HG03108 (cell line): ENCODE measurements around the gene GRK1.
"Not testable (repeated sequence)": the region's sequence is repeated elsewhere in the genome, so short reads cannot be mapped to it uniquely, and the experiment has no call there.

Source experiments
- ATAC-seq: cut with Tn5 transposase; IDR thresholded peaks from one replicate; pipeline ENCODE4 v1.9.1; 2021; ENCODE audit warnings: moderate library complexity; ENCODE audit not compliant: unreplicated experiment

The GRK1 gene

GRCh38 chr13:113725329-113726105, 58.5 kb downstream of the GRK1 start:
- not testable (repeated sequence) for ATAC-seq

GRCh38 chr13:113726106-113726821, 59.2 kb downstream of the GRK1 start:
- not testable (repeated sequence) for ATAC-seq

- no peak for ATAC-seq
These were observed 60.0 kb downstream of the GRK1 start for GRCh38 chr13:113726961-113727411.

DNA sequence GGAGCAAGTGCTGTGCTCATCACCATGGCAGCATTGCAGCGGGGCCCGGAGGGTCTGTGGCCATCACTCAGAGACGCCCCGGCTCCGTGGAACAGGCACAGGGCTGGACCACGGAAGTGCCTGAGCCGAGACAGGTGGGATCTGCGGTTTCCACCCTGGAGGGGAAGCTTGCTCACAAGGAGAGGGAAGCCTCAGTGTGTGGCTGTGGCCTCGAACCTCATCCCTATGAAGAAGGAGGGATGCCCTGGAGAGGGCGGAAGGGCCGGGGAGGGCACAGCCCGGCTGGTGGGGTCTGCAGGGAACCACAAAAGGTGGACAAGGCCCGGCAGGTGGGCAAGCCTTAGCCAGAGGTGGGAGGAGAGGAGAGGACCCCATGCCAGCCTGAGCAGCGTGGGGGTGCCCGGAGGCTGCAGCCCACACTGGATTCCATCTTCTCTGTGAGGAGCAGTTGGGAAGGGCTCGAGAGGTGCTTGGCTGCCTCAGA, 61.6 kb downstream of the GRK1 start:
- ATAC-seq = no peak

- ATAC-seq = no peak
These were observed 62.4 kb downstream of the GRK1 start for GRCh38 chr13:113729187-113730019.

DNA sequence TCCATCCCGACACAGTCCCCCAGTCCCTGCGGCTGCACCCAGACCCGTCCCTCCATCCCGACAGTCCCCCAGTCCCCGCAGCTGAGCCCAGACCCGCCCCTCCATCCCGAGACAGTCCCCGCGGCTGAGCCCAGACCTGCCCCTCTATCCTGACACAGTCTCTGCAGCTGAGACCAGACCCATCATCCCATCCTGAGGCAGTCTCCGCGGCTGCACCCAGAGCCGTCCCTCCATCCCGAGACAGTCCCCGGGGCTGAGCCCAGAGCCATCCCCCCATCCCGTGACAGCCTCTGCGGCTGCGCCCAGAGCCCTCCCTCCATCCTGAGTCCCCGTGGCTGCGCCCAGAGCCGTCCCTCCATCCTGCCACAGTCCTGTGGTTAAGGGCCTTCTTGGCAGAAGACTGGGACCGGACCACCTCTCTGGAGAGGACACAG, 63.3 kb downstream of the GRK1 start:
- ATAC-seq = no peak

DNA sequence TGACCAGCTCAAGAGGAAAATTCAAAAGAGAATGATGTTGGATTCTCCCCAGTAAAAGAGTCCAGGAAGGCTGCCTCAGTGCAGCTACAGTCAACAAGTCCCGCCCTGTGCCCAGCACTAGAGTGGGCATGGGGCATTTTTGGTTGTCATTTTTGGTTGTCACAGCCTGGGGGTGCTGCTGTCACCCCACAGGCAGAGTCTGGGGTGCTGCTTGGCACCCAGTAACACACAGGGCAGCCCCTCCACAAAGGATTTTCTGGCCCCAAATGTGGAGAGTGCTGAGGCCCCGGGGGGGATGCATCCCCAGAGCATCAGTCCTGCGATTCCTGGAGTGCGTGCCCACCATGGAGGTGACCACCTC, 63.8 kb downstream of the GRK1 start:
- no peak for ATAC-seq

GRCh38 chr13:113731192-113732175, 64.5 kb downstream of the GRK1 start:
- ATAC-seq = no peak

GRCh38 chr13:113732176-113732960, 65.3 kb downstream of the GRK1 start:
- no peak for ATAC-seq

DNA sequence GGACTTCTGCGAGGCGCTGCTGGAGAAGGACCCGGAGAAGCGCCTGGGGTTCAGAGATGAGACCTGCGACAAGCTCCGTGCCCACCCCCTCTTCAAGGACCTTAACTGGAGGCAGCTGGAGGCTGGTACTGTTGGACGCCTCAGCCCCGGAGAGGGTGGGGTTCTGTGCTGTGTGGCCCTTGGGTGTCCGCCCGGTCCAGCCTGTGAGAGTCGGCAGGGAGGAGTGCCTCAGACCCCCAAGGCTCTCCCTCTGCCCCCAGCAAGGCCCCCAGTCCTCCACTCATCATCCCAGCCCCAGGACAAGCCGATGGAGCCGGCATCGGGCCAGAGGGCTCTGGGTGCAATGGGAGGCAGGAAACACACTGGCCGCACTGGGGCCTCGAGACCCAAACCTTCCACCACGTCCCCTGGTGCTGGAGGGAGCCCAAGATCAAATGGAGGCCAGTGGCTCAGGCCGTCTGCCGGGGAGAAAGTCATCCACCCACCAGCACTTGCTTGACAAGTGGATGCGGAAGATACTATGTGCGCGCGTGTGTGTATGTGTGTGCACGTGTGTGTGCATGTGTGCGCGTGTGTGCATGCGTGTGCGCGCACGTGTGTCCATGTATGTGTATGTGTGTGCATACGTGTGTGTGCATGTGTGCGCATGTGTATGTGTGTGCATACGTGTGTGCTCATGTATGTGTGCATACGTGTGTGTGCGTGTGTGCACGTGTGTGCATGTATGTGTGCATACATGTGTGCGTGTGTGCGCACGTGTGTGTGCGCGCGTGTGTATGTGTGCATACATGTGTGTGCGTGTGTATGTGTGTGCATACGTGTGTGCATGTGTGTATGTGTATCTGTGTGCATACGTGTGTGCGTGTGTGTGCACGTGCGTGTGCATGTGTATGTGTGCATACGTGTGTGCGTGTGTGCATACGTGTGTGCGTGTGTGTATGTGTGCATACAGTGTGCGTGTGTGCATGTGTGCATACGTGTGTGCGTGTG, 66.2 kb downstream of the GRK1 start:
- ATAC-seq = no peak

- no peak for ATAC-seq
These were observed 67.2 kb downstream of the GRK1 start for GRCh38 chr13:113734099-113734825.

DNA sequence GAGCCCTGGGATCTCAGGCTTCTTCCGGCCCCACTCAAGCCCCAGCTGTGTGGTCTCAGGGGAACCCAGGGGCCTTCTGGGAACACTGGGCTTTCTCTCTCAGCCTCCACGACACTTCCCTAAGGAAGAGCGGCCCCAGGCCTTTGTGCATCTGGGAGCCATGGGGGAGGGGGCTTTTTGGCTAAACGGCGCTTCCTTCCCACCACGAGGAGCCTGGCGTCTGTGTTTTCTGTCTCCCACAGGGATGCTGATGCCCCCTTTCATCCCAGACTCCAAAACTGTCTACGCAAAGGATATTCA, 67.8 kb downstream of the GRK1 start:
- no peak for ATAC-seq

- no peak for ATAC-seq
These were observed 68.2 kb downstream of the GRK1 start for GRCh38 chr13:113735194-113735593.

- no peak for ATAC-seq
These were observed 68.7 kb downstream of the GRK1 start for GRCh38 chr13:113735750-113736149.

DNA sequence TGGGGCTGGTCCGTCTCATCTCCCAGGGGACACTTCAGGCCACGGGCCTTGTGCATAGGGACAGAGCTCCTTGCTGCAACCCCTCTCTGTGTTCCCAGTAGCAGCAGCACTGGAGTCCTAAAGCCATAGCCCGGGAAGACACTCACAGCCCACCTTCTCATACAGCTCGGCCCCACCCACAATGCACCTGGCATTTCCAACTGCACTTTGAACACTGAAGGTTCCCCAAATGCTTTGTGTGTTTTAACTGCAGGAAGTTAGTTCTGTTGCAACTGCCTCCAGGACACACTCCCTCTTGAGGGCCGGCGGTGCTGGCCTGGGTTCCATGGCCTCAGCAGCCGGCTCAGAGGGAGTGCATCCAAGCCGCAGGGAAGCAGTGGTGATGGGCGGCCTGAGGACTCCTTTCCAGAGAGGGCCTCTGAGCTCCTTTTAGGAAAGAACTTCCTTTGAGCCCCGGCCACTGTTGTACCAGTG, 69.3 kb downstream of the GRK1 start:
- no peak for ATAC-seq

DNA sequence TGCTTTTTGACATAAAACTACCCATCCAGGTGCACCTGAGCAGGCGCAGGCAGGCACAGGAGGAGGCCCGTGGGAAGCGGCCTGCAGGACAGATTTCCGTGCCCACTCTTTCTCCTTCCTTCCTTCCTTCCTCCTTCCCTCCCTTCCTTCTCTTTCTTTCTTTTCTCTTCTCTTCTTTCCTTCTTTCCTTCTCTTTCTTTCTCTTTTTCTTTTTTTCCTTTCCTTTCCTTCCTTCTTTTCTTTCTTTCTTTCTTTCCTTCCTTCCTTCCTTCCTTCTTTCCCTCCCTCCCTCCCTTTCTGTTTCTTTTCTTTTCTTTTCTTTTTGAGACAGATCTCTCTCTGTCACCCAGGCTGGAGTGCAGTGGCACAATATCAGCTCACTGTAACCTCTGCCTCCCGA, 70.8 kb downstream of the GRK1 start:
- ATAC-seq = no peak

- no peak for ATAC-seq
These were observed 72.7 kb downstream of the GRK1 start for GRCh38 chr13:113739527-113740285.
